Testis (tissue), 2 donors: ENCODE results near the gene SPX.

Experiments used
- CTCF ChIP-seq, 3 experiments: fragments of 450-650 bp in 2 of 3; fragments of 200-600 bp in 1 of 3; sonication (generic) in 1 of 3; IDR thresholded peaks; one replicate each; pipeline ENCODE4 v1.5.1; 2016 to 2019; ENCODE audit warnings: antibody characterized with exemption in 3 of 3, mild to moderate bottlenecking in 2 of 3, moderate library complexity in 1 of 3
- POLR2A ChIP-seq: fragments of 450-650 bp; IDR thresholded peaks from one replicate; pipeline ENCODE4 v1.6.1; 2017; ENCODE audit warnings: antibody characterized with exemption, mild to moderate bottlenecking, moderate library complexity

- TF ChIP-seq CTCF (IDR thresholded peaks at IDR 0.05) (no peak), POLR2A (no peak)
These were observed 7.6 kb upstream of the SPX start for GRCh38 chr12:21518451-21518850.
